ENCODE results near the gene RNASEH2B.

The RNASEH2B gene

DNA sequence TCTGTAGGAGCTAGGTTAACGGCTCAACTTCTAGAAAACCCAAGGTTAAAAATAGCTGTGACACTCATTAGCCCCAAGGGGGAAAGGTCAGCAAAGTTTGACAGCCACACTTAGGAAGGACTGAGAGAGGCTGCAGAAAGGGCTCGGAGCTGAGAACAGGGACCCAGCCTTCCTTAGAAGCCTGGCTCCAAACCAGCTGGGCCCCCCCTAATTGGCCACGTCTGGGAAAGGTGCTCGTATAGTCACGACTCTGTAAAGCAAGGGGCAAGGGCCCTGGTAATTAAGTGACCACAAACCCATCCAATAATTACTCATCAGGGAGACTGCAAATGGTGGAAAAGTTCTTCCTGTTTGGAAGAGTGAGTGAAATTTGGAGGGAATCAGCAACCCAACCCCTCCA, 90.5 kb downstream of the RNASEH2B start:
- DNase-seq = no peak

DNA sequence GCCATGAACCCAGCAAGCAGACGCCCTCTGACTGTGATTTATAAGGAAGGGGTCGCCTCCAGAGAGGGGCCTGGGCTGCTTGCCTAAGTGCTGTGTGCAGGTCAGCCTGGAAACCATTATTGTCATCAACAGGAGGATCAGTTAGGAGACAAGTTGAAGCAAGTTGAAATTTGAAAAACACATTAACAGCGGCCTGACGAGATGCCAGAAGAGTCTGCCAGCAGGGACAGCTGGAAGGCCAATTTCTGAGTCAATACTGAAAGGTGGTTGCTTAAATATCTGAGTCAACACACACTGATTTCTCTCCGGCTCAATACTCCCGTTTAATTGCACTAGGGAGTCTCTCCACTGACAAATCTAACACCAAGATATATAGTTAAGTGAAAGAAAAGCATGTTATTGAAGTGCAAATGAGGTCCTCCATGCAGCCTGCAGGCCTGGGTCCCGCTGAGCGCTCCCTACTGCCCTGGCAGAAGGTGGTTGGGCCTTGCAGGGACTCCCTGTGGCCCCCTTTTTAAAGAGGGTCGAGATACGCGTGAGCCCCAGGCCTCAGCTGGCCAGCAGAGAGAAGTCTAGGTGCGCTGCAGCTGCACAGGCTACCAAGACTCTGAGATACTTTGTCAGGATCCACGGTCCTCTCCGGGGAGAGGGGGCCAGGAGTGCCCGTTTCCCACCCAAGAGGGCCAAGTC, 91.1 kb downstream of the RNASEH2B start:
- DNase-seq = no peak

DNA sequence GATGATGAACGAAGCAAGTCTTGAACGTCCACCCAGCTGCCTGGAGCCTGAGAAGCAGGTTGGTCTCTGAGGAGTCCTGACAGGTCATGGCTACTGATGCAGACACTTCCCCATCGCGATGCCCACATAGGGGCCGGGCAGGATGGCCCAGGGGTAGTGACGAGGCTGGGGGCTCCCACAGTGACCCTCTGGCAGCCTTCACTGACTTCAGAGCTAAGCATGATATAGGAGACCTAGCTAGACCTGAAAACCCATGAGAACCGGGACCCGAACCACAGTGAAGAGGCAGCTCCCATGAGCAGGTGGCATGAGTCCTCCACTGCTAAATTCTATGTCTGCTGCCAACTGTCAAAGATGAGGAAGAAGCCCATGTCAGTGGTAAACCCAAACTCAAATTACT, 91.7 kb downstream of the RNASEH2B start:
- DNase-seq = no peak

DNA sequence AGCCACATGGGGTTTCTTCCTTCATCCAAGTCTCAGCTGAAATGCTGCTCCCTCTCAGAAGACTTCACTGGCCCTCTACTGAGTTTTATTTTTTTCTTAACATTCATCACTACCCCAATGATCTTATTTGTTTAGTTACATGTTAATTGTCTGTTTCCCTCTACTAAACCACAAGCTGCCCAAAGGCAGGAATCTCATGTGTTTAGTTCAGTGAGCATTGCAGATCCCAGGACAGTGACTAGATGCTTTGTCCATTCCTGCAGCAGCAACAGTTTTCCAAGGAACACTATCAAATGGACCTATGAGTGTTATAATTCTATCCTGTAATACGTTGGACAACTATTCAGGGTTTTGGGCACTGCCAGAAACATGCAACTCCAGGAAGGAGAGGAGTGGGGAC, 93.1 kb downstream of the RNASEH2B start:
- DNase-seq = no peak

DNA sequence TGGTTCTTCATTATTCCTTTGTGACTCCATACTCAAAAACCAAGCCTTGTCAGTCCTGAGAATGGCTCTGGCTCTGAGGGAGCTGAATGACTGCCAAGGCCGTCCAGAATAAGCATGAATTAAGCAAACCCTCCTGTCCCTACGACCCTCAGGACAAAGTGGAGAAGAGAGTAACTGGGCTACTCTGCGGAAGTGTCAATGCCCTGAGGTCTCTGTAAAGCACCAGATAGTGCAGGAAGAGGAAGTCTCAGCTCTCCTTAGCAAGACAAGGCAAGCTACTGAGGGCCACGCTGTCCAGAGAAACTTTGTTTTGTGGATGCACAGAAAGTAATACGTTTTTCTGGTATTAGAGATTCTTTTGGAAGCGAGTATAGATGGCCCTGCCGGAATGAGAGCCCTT, 94.1 kb downstream of the RNASEH2B start:
- no peak for DNase-seq

DNA sequence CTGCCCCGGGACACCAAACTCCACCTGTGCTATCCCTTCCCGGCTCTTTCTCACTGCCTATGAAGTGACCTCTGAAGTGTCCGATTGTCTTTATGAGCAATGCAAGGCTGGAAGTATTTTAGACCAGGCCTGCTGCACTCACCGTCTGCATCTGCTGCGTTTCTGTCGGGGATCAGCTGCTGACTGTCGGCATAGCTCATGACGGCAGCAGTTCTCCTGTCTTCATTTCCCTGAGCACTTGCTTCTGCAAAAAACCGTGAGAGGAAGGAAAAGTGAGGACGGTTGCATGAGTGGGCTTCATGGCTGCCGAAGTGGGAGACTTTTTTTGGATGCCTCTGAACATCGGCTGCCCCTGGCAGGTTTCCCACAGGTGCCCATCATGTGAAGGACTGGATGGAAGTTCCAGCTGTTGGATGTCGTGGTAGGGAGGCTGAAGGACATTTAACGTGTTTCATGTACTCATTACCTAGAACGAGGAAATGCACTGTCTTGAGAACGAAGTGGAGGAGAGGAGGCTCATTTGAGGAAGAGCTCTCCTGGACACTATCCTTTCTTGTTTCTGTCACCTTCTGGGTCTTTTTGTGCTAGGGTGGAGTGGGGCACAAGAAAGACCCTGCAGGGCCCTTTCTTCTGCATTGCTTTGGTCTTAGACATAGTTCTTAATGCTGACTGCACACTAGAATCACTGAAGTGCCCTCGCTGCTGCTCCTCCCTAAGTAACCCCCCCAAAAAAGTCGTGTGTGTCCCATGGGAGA, 94.7 kb downstream of the RNASEH2B start:
- no peak for DNase-seq

DNA sequence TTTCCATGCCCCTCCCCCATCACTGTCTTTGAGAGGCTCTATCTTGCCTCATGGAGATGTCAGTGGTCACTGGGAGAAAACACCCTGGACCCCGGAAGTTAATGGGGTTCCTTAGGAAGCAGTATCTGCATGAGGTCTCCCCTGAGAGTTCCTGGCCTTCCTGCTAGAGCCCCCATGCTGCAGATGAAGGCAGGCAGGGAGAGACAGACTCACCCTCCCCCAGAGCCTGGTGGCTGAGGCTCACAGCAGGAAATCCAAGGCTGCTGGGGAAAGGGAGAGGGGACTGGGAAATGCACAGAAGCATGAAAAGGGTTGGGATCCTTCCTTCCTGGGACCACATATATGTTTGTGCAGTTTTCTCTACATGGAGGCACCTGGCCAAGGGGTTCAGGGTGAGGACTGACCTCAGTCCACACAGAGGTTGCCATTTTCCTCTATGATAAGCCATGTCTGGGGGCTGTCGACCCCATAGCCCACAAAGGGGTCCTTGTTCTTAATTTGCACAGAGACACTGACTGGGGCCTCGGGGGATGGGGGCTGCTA, 95.4 kb downstream of the RNASEH2B start:
- no peak for DNase-seq

DNA sequence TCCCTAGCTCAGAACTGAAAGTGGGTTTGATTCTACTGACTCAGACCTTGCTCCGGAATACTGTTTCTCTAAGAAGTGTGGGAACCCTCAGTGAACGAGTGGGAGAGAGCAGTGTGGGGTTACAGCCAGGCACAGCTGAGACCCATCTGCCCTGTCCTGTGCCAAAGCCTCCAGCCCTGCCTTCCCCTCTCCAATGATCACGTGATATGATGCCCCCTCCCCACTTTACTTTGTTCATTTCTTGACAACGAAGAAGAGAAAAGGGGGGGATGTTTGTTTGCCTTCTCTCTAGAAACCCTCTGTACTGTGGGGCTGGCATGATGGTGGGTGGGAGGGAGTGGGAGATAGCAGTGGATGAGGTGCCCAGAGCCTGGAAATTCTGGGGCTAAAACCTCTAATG, 96.0 kb downstream of the RNASEH2B start:
- DNase-seq = no peak
